HG03097 (cell line): ENCODE measurements around the gene TAPT1.
"Not testable (repeated sequence)": the region's sequence is repeated elsewhere in the genome, so short reads cannot be mapped to it uniquely, and the experiment has no call there.

ENCODE experiments used
- ATAC-seq: cut with Tn5 transposase; IDR thresholded peaks from one replicate; pipeline ENCODE4 v1.9.1; 2021; ENCODE audit not compliant: unreplicated experiment, low FRiP score

The TAPT1 gene

GRCh38 chr4:16218950-16219349 lies 7.3 kb downstream of the TAPT1 start:
- no peak for ATAC-seq

- no peak for ATAC-seq
Measured at GRCh38 chr4:16217300-16218051, 8.8 kb downstream of the TAPT1 start.

- no peak for ATAC-seq
Measured at GRCh38 chr4:16213121-16213520, 13.2 kb downstream of the TAPT1 start.

DNA sequence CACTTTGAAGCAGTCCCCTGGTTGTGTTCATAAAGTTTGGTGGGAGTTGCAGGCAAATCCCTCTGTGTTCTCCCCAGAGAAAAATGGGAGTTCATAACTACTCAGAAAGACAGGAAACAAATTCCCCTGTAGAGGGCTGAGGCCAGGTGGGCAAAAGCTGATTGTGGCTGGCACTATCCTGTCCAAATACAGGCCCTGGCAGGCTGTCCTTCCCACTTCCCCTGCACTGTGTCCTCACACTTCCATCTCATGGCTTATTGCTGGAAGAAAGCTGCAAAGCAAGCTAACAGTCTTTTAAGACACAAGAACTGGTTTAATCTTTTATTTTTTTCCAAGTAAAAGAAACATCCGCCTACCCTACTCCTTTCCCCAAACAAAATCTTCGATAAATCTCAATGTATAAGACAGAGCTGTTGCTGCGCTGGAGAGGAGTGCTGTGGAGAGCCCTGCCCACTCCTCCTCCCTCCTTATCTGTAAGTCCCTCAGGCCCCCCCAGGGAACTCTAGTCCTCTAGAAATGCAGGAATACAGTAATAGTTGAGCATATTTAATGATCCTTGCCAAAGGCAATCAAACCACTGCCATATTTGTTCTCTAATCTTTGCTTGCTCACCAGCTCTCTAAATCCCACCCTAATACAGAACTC lies 14.0 kb downstream of the TAPT1 start:
- no peak for ATAC-seq

- no peak for ATAC-seq
Measured at GRCh38 chr4:16207409-16207808, 18.9 kb downstream of the TAPT1 start.

DNA sequence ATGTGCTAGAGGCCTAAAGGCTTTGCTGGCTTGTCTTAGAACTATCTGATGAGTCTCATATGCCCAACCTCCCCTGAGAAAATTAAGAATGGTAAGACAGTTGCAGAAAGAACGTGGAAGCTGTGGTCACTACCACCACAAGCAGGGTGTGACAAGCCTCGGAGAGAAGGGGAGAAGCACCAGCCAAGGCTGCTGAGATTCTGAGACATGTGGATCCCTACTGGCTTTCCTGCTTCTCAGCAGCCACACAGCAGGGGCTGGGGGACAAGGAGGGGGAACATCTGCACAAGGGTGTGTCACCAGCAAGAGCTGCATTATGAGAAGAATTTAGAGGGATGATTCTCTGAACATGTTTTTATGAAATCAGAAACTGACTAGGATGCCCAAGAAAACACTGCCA lies 19.4 kb downstream of the TAPT1 start:
- no peak for ATAC-seq

- no peak for ATAC-seq
Measured at GRCh38 chr4:16206301-16206700, 20.0 kb downstream of the TAPT1 start.

DNA sequence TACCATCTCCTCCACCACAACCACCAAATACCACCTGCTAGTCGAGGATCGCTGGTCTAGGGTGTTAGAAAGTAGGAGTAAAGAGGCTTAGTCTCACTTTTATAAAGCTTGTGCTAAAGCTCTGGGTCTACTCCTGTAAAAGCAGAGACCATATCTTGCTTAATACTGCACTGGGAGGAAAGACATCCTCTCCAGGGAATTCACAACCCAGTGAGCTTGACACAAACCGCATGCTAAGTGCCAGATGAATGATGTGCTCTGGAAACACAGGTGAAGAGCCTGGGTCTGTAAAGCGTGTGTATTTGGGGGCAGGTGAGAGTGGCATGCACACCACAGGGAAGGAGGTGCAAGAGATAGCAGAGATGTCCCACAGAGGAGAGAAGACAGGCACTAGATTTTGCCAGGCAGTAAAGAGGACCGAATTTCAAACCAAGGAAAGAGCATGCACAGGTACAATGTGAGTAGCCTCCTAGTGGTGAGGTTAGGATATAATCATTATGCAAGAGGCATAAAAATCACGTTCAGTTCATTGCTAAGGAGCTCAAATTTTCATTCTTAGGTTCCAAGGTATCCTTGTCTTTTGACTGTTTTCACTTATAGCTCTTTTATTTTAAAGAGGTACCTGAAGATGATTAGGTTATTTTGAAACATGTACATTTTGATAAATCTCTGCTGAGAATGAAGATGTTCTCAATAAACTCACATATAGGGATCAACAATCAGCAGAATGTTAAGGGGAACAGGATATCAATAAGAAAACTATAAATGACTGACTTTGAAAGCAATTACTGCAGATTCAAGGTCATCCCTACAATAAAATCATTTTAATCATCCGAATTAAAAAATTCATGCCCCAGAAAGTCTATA lies 20.7 kb downstream of the TAPT1 start:
- ATAC-seq: peak; percentile 73

- no peak for ATAC-seq
Measured at GRCh38 chr4:16204505-16204904, 21.8 kb downstream of the TAPT1 start.

GRCh38 chr4:16203083-16203482 lies 23.2 kb downstream of the TAPT1 start:
- no peak for ATAC-seq

DNA sequence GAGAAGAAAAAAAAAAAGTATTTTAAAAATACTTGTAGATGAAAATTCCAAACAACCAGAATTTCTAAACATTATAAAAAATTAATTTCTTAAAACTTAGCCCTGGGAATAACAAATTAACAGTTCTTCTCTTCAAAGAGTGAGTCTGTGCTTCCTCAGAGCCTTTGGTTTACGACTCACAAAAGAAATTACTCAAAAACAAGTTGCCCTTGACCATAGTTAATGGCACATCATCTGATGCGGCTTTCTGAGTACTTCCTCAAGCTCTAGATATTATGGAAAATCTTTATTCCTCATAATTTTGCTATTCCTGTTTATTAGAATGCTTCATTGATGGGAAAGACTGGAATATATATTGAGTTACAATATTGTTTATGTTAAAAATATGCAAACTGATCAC lies 23.7 kb downstream of the TAPT1 start:
- ATAC-seq: no peak

GRCh38 chr4:16199093-16199492 lies 27.2 kb downstream of the TAPT1 start:
- no peak for ATAC-seq

DNA sequence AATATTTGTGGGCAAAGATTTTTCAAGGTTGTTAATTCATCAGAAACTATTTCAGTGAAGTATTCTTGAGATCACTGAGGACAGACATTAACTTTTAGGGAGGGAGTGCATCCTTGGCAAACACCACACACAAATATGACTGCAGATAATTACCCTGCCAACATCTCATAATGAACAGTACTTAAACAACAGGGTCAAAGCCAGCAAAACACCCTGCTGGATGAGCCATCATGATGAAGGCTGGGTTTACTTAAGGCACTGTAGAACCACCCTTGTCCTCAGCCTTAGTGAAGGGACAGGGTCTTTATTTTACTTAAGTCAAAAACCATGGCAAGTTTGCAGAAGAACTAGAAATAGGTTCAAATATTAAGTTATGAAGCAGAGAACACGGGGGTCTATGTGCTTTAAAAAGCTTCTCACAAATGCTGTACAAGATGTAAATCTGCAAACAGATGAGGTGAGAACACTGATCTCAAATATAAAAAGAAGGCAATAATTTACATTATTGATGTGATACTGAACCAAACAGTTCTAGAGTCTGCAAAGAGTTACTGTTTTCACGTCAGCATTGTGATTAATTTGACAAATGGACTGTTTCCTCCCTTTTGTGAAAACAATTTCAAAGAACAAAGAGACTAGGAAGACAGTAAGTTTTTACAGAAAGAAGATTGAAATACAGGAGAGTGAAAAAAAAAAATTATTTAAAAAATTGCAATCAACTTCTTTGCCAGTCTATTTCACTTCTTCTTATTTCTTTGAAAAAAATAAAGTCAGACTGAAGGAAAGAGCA lies 28.2 kb downstream of the TAPT1 start:
- ATAC-seq: no peak

- ATAC-seq: no peak
Measured at GRCh38 chr4:16196482-16197393, 29.5 kb downstream of the TAPT1 start.

GRCh38 chr4:16195209-16195608 lies 31.1 kb downstream of the TAPT1 start:
- ATAC-seq: no peak

DNA sequence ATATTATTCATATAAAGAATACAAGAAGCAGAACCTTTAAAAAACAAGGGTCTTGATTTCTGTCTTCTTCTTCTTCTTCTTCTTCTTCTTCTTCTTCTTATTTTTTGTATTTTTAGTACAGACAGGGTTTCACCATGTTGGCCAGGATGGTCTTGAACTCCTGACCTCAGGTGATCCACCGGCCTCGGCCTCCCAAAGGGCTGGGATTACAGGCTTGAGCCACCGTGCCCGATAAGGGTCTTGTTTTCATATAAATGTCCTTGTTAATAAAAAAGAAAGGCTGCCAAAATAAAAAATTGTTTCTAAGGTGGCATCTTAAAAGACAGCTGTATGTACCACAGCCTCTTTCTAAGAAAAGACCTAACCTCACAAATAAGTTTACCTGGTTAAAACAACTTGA lies 31.5 kb downstream of the TAPT1 start:
- ATAC-seq: not testable (repeated sequence)

- ATAC-seq: no peak
Measured at GRCh38 chr4:16194214-16194613, 32.1 kb downstream of the TAPT1 start.

GRCh38 chr4:16192631-16193518 lies 33.4 kb downstream of the TAPT1 start:
- ATAC-seq: no peak

DNA sequence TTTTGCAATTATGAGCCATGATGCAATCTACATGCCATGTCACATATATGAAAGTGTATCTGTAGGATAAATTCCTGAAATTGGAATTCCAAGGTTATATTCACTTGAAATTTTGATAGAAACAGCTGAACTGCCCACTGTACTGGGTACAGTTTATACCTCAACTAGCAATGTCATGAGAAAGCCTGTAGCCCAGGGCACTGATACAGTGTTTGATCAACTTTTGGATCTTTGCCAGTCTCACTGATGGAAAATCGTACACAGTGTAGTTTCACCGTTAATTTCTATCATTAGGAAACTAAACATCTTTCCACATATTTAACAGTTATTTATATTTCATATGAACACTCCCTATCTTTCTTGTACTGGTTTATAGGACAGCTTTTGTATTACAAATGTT lies 34.2 kb downstream of the TAPT1 start:
- ATAC-seq: no peak
